Large intestine (tissue), 3 donors: ENCODE results near the gene VIPR2. TPM values are rescaled to one million over a fixed set of nuclear protein-coding genes. Genes with fewer than 3 reads are reported as not detected.

Source experiments
- DNase-seq, 2 donors: peaks; one replicate each; pipeline versions ENCODE4 v3.0.0 to v3.0.0-alpha.2; 2013
- H3K27ac ChIP-seq: one replicate; pipeline ENCODE4 v1.5.1; 2013; ENCODE audit warnings: low read length
- H3K27me3 ChIP-seq: 2 replicates; pipeline ENCODE4 v1.6.1; 2013; ENCODE audit warnings: low read length; ENCODE audit not compliant: control insufficient read depth, insufficient read depth
- H3K36me3 ChIP-seq: 2 replicates; pipeline ENCODE4 v1.6.1; 2013; ENCODE audit warnings: low read length; ENCODE audit not compliant: control insufficient read depth, insufficient read depth
- H3K4me1 ChIP-seq: one replicate; pipeline ENCODE4 v1.6.1; 2013; ENCODE audit warnings: low read length; ENCODE audit not compliant: control insufficient read depth, insufficient read depth
- H3K4me3 ChIP-seq: one replicate; pipeline ENCODE4 v1.5.1; 2013; ENCODE audit warnings: low read length
- H3K9me3 ChIP-seq: one replicate; pipeline ENCODE4 v1.6.1; 2013; ENCODE audit warnings: mild to moderate bottlenecking, low read depth, low read length, moderate library complexity; ENCODE audit not compliant: control insufficient read depth
- WGBS: methylation state at CpG from one replicate; pipeline ENCODE4 v1.1.5; 2013; ENCODE audit warnings: low lambda C conversion rate; ENCODE audit not compliant: insufficient coverage; 5-methylcytosine and 5-hydroxymethylcytosine counted together
- polyA plus RNA-seq: library from polyadenylated mRNA; unstranded; fragments of 120-200 nt; gene quantifications from one replicate; pipeline ENCODE4 v1.2.1, GENCODE V29; 2013

The VIPR2 gene
- polyA plus RNA-seq, 1 donor: 1.4 TPM

GRCh38 chr7:159158125-159158887 lies 13.6 kb upstream of the VIPR2 start:
- no peak for DNase-seq
- Histone ChIP-seq H3K9me3 (no peaks in the 10 kb centered on the region), H3K4me3 (no peak overlapping the region), H3K36me3 (no peaks in the 10 kb centered on the region), H3K4me1 (no peaks in the 10 kb centered on the region), H3K27me3 (no peaks in the 10 kb centered on the region), H3K27ac (no peak overlapping the region)
- WGBS: no CpG with 5 or more reads among the region's 29 CpGs

- H3K27me3 ChIP-seq: no peaks in the 10 kb centered on the region
- WGBS: no CpG with 5 or more reads among the region's 12 CpGs
- H3K4me3 ChIP-seq: no peak overlapping the region
- no peak overlapping the region for H3K27ac ChIP-seq
- no peaks in the 10 kb centered on the region for H3K9me3 ChIP-seq
- no peaks in the 10 kb centered on the region for H3K4me1 ChIP-seq
- no peaks in the 10 kb centered on the region for H3K36me3 ChIP-seq
- DNase-seq: no peak
Measured at GRCh38 chr7:159157714-159158113, 13.0 kb upstream of the VIPR2 start.

- WGBS: no CpG with 5 or more reads among the region's 23 CpGs
- Histone ChIP-seq H3K4me3 (no peak overlapping the region), H3K4me1 (no peaks in the 10 kb centered on the region), H3K27me3 (no peaks in the 10 kb centered on the region), H3K36me3 (no peaks in the 10 kb centered on the region), H3K9me3 (no peaks in the 10 kb centered on the region), H3K27ac (no peak overlapping the region)
- DNase-seq: no peak
Measured at GRCh38 chr7:159156436-159157245, 12.0 kb upstream of the VIPR2 start.

- Histone ChIP-seq H3K36me3 (no peaks in the 10 kb centered on the region), H3K9me3 (no peaks in the 10 kb centered on the region), H3K27me3 (no peaks in the 10 kb centered on the region), H3K4me3 (no peak overlapping the region), H3K4me1 (no peaks in the 10 kb centered on the region), H3K27ac (no peak overlapping the region)
- WGBS: no CpG with 5 or more reads among the region's 9 CpGs
- DNase-seq: no peak
Measured at GRCh38 chr7:159155410-159155809, 10.7 kb upstream of the VIPR2 start.

GRCh38 chr7:159154243-159154642 lies 9.6 kb upstream of the VIPR2 start:
- Histone ChIP-seq H3K36me3 (no peaks in the 10 kb centered on the region), H3K4me3 (no peak overlapping the region), H3K27me3 (no peaks in the 10 kb centered on the region), H3K4me1 (no peaks in the 10 kb centered on the region), H3K9me3 (no peaks in the 10 kb centered on the region), H3K27ac (no peak overlapping the region)
- DNase-seq: no peak
- no CpG with 5 or more reads among the region's 17 CpGs for WGBS

GRCh38 chr7:159153511-159153910 lies 8.8 kb upstream of the VIPR2 start:
- DNase-seq: no peak
- WGBS: no CpG with 5 or more reads among the region's 9 CpGs
- Histone ChIP-seq H3K4me3 (no peak overlapping the region), H3K4me1 (no peaks in the 10 kb centered on the region), H3K27ac (no peak overlapping the region), H3K27me3 (peaks cover 3% of the 10 kb centered on the region), H3K36me3 (no peaks in the 10 kb centered on the region), H3K9me3 (no peaks in the 10 kb centered on the region)

DNA sequence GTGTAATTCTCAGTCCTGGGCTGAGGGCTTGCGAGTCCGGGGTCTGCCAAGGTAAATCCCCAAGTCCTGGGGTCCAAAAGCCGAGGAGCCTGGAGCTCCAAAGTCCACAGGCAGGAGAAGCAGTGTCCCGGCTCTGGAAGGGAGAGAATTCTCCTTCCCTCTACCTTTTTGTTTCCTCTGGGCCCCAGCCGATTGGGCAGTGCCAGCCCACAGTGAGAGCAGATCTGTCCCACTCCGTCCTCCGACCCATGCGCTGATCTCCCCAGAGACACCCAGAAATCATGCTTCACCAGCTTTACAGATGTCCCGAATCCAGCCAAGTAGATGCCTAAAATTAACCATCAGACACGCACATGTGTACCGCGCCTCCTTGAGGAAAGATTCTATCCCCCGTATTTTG lies 8.1 kb upstream of the VIPR2 start:
- Histone ChIP-seq H3K4me3 (no peak overlapping the region), H3K9me3 (no peaks in the 10 kb centered on the region), H3K36me3 (no peaks in the 10 kb centered on the region), H3K27ac (no peak overlapping the region), H3K4me1 (no peaks in the 10 kb centered on the region), H3K27me3 (peaks cover 3% of the 10 kb centered on the region)
- no peak for DNase-seq
- 100% methylated on average over 2 of the region's 13 CpGs for WGBS

DNA sequence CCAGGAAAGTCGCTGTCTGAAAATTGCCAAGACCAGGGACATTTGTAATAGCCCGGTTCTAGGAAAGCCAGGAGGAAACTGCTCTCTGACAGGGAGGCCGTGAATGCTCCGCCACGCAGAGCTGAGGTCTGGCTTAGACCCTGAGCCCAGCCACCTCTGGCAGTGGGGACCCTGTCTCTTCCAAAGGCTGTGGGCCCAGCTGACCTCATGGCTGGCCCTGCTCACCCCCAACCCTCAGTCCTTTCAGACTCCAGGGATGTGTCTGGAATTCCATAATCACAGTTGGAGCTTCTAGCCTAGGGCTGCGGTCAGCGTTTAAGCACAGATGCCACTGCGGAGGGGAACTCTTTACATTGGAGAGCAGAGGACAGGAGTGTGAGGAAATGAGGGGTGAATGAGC lies 6.6 kb upstream of the VIPR2 start:
- no peak overlapping the region for H3K4me3 ChIP-seq
- no CpG with 5 or more reads among the region's 8 CpGs for WGBS
- H3K27me3 ChIP-seq: peaks cover 12% of the 10 kb centered on the region
- DNase-seq: no peak
- H3K36me3 ChIP-seq: no peaks in the 10 kb centered on the region
- H3K9me3 ChIP-seq: no peaks in the 10 kb centered on the region
- no peaks in the 10 kb centered on the region for H3K4me1 ChIP-seq
- H3K27ac ChIP-seq: no peak overlapping the region

GRCh38 chr7:159149488-159149887 lies 4.8 kb upstream of the VIPR2 start:
- Histone ChIP-seq H3K27ac (no peak overlapping the region), H3K9me3 (no peaks in the 10 kb centered on the region), H3K36me3 (no peaks in the 10 kb centered on the region), H3K4me3 (no peak overlapping the region), H3K4me1 (no peaks in the 10 kb centered on the region), H3K27me3 (peaks cover 24% of the 10 kb centered on the region)
- DNase-seq: no peak
- WGBS: no CpG with 5 or more reads among the region's 8 CpGs

DNA sequence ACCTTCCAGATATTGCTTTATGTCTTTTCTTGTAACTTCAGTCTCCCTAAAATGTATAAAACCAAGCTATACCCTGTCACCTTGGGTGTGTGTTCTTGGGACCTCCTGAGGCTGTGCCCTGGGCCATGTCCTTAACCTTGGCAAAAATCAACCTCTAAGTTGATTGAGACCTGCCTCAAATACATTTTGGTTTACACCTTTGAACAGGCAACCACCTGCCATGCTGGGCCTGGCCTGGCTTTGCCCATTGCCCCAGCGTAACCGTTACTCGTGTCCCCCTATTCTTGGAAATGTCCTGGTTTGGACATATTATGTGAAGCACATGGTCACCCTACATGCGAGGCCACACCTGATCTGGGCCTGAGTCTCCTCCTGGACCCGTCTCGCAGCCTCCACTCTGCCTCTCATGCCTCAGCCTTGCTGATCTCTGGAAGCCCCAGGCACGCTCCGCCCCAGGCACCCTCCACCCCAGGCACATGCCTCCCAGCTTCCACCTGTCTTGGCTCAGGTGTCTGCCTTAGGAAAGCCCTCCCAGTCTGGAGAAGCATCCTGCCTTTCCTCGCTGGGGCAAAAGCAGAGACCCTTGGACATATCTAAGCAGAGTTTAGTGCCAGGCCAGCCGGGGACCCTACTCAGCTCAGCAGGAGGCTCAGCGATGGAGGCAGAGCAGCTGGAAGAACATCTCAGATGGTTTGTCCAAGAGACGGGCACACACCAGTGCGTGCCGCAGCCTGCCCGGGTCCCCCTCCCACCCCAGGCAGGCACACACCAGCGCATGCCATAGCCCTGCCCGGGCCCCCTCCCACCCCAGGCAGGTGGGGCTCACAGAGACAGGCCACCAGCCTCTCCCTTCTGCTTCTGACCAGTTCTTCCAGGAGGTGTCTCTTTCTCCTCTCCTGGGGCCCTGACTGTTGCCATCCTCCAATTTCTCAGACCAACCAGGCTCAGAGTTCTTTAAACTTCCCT lies 4.0 kb upstream of the VIPR2 start:
- no CpG with 5 or more reads among the region's 17 CpGs for WGBS
- H3K4me1 ChIP-seq: peaks cover 2% of the 10 kb centered on the region
- no peaks in the 10 kb centered on the region for H3K36me3 ChIP-seq
- no peak overlapping the region for H3K27ac ChIP-seq
- peaks cover 2% of the 10 kb centered on the region for H3K9me3 ChIP-seq
- no peak for DNase-seq
- peaks cover 31% of the 10 kb centered on the region for H3K27me3 ChIP-seq
- no peak overlapping the region for H3K4me3 ChIP-seq
